Fibroblast of pulmonary artery (primary cell): Measurements from ENCODE around the gene ZBTB4.

Source experiments
- DNase-seq: peaks from one replicate; pipeline ENCODE4 v3.0.0-alpha.2; 2010; ENCODE audit warnings: low read depth
- H3K4me3 ChIP-seq: replicated peaks from 2 replicates; pipeline ENCODE4 v1.5.1; 2011; ENCODE audit warnings: low read depth, mild to moderate bottlenecking, control low read depth, low read length, moderate library complexity
- CTCF ChIP-seq: IDR thresholded peaks from 2 replicates; pipeline ENCODE4 v1.5.1; 2011; ENCODE audit warnings: mild to moderate bottlenecking, control low read depth, low read length, inconsistent platforms; ENCODE audit errors: missing control alignments

The ZBTB4 gene

GRCh38 chr17:7512824-7513540, 33.6 kb upstream of the ZBTB4 start:
- DNase-seq, result no peak
- TF ChIP-seq CTCF, result no peak
- H3K4me3 ChIP-seq, result no peak overlapping the region

- no peak overlapping the region for H3K4me3 ChIP-seq
- no peak for DNase-seq
- TF ChIP-seq CTCF, result no peak
Measured at GRCh38 chr17:7512105-7512504, 32.7 kb upstream of the ZBTB4 start.

DNA sequence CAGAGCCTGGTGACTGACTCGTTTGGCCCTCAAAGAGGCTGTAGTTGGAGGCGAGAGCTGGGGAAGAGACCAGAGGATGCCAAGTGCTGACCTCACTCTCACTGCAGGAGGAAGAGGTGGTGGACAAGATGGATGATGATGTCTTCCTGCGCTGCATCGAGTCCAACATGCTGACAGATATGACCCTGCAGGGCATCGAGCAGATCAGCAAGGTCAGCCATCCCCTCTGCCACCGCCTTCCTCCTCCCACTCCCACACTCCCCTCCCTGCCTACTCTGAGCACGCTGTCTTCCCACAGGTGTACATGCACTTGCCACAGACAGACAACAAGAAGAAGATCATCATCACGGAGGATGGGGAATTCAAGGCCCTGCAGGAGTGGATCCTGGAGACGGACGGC, 31.7 kb upstream of the ZBTB4 start:
- TF ChIP-seq CTCF, result no peak
- no peak overlapping the region for H3K4me3 ChIP-seq
- DNase-seq, result peak; percentile 15

GRCh38 chr17:7509937-7510336, 30.5 kb upstream of the ZBTB4 start:
- no peak overlapping the region for H3K4me3 ChIP-seq
- no peak for TF ChIP-seq CTCF
- DNase-seq, result no peak

- no peak for TF ChIP-seq CTCF
- no peak for DNase-seq
- no peak overlapping the region for H3K4me3 ChIP-seq
Measured at GRCh38 chr17:7508846-7509245, 29.4 kb upstream of the ZBTB4 start.

DNA sequence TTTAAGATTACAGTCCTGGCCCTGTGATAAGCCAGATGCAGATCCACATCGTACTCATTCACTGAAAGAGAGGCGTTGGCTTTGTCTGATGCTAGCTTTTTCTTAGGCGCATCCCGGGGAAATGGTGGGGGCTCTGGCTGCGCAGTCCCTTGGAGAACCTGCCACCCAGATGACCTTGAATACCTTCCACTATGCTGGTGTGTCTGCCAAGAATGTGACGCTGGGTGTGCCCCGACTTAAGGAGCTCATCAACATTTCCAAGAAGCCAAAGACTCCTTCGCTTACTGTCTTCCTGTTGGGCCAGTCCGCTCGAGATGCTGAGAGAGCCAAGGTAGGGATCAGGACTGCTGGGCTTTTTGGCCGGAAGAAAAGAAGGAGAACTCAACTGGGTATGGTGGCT, 28.7 kb upstream of the ZBTB4 start:
- H3K4me3 ChIP-seq, result no peak overlapping the region
- no peak for DNase-seq
- TF ChIP-seq CTCF, result no peak

- TF ChIP-seq CTCF, result no peak
- no peak for DNase-seq
- H3K4me3 ChIP-seq, result no peak overlapping the region
Measured at GRCh38 chr17:7503521-7503920, 24.1 kb upstream of the ZBTB4 start.
